ENCODE measurements around the gene FCRLB.
A peak's percentile ranks its signal among the peaks of the same experiment; 100 is the strongest.

Gene FCRLB

DNA sequence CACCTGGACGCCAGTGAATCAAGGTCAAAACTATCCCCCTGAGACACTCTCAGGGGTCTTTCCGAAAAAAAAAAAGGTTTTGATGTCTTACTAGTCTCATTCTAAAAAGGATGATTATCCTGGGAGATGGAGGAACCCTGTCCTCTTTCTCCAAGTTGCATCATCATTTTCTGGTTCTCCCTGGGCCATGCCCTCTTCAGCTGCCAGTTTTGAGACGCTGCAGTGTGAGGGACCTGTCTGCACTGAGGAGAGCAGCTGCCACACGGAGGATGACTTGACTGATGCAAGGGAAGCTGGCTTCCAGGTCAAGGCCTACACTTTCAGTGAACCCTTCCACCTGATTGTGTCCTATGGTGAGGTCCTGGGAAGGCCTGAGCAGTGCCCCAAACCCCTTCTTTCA, 10.8 kb upstream of the FCRLB start:
- Histone ChIP-seq H3F3A (ENCODE audit: insufficient read depth) (peaks cover 56% of the 10 kb centered on the region), H3K27me3 (ENCODE audit: low read length) (no peaks in the 10 kb centered on the region), H2AFZ (ENCODE audit: low read depth, low read length, severe bottlenecking) (no peak overlapping the region), H3K4me3 (ENCODE audit: insufficient read depth, low read length, poor library complexity, severe bottlenecking) (no peak overlapping the region), H3K9me3 (ENCODE audit: insufficient read depth, low read length) (no peaks in the 10 kb centered on the region), H3K9ac (ENCODE audit: low read length) (peak overlapping the region; percentile 75; the same call in 1 of the 2 replicates), H3K9me2 (replicated peaks; ENCODE audit: insufficient read depth, low read length) (no peaks in the 10 kb centered on the region), H3K36me3 (ENCODE audit: low read length) (peaks cover 20% of the 10 kb centered on the region), H3K4me2 (ENCODE audit: low read depth, low read length, poor library complexity, severe bottlenecking) (peak overlapping the region; percentile 91), H3K79me2 (ENCODE audit: insufficient read depth, low read length) (peaks cover 42% of the 10 kb centered on the region), H3K27ac (ENCODE audit: low read depth, low read length) (peak overlapping the region; percentile 98; the same call in 1 of the 2 replicates), H4K20me1 (ENCODE audit: low read depth, low read length) (0 out of 2 replicates have a peak, but pooled peaks cover 5% of the 10 kb centered on the region)
- no peak for TF ChIP-seq EZH2phosphoT487 (conservative IDR thresholded peaks at IDR 0.05; ENCODE audit: low read length)
- TF ChIP-seq, protein P1, sequence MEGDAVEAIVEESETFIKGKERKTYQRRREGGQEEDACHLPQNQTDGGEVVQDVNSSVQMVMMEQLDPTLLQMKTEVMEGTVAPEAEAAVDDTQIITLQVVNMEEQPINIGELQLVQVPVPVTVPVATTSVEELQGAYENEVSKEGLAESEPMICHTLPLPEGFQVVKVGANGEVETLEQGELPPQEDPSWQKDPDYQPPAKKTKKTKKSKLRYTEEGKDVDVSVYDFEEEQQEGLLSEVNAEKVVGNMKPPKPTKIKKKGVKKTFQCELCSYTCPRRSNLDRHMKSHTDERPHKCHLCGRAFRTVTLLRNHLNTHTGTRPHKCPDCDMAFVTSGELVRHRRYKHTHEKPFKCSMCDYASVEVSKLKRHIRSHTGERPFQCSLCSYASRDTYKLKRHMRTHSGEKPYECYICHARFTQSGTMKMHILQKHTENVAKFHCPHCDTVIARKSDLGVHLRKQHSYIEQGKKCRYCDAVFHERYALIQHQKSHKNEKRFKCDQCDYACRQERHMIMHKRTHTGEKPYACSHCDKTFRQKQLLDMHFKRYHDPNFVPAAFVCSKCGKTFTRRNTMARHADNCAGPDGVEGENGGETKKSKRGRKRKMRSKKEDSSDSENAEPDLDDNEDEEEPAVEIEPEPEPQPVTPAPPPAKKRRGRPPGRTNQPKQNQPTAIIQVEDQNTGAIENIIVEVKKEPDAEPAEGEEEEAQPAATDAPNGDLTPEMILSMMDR (IDR thresholded peaks at IDR 0.05; ENCODE audit: insufficient read depth, low read length, poor library complexity, severe bottlenecking), result no peak

DNA sequence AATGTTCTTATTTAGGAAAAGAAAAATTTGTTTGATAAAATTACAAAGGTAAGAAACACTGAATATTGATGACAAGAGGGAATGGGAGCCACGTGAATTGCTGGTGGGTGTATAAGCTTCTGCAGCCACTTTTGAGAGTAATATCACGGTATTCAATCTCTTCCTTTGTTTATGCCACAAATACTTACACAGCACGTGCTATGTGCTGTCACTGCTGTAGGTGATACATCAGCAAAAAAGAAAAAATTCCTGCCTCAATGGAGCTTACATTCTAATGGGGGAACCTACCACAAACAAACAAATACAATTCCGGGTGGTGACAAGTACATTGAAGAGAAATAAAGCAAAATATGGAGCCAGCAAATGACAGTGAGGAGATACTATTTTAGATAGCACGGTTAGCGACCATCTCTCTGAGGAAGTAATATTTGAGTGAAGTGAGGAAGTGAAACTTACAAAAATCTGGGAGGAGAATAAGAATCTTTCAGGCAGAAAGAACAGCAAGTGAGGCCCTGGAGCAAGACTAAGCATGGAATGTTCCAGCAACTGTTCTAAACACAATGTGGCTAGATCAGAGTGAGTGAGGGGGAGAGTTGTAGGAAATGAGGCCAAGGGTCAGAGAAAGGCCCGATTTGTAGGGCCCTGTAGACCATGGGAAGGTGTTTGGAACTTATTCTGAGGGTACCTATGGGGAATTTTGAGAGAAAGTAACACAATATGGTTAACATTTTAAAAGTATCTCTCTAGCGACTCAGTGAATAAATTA, 2.6 kb upstream of the FCRLB start:
- Histone ChIP-seq H3K9ac (ENCODE audit: low read length) (peak overlapping the region; percentile 15; the same call in 1 of the 2 replicates), H3K79me2 (ENCODE audit: insufficient read depth, low read length) (no peaks in the 10 kb centered on the region), H3K27ac (ENCODE audit: low read depth, low read length) (peak overlapping the region; percentile 77), H3K36me3 (ENCODE audit: low read length) (no peaks in the 10 kb centered on the region), H3K4me2 (ENCODE audit: low read depth, low read length, poor library complexity, severe bottlenecking) (peak overlapping the region; percentile 57), H3K27me3 (ENCODE audit: low read length) (no peaks in the 10 kb centered on the region), H4K20me1 (ENCODE audit: low read depth, low read length) (no peaks in the 10 kb centered on the region), H3F3A (ENCODE audit: insufficient read depth) (peaks cover 30% of the 10 kb centered on the region), H2AFZ (ENCODE audit: low read depth, low read length, severe bottlenecking) (peak overlapping the region; percentile 43), H3K9me2 (replicated peaks; ENCODE audit: insufficient read depth, low read length) (no peaks in the 10 kb centered on the region), H3K4me3 (ENCODE audit: insufficient read depth, low read length, poor library complexity, severe bottlenecking) (peak overlapping the region; percentile 2), H3K9me3 (ENCODE audit: insufficient read depth, low read length) (no peaks in the 10 kb centered on the region)
- TF ChIP-seq, protein P1 (IDR thresholded peaks at IDR 0.05; ENCODE audit: insufficient read depth, low read length, poor library complexity, severe bottlenecking), result no peak
- TF ChIP-seq EZH2phosphoT487 (conservative IDR thresholded peaks at IDR 0.05; ENCODE audit: low read length), result no peak

DNA sequence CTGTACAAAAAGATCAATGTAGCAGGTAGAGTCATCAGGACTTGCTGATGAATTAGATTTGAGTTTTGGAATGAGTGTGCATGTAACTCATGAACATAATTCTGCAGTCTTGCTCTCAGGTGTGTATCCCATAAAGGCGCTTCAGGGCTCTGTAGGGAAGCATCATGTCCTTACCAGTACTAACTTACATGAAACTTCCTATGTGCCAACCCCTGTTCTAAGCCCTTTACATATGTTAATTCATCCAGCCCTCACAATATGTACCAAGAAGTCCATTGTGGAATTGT, 2.1 kb upstream of the FCRLB start:
- H3K9me2 ChIP-seq (replicated peaks; ENCODE audit: insufficient read depth, low read length), result no peaks in the 10 kb centered on the region
- TF ChIP-seq EZH2phosphoT487 (conservative IDR thresholded peaks at IDR 0.05; ENCODE audit: low read length), result no peak
- TF ChIP-seq, protein P1 (IDR thresholded peaks at IDR 0.05; ENCODE audit: insufficient read depth, low read length, poor library complexity, severe bottlenecking), result no peak
- peak overlapping the region; percentile 77 for H3K27ac ChIP-seq (ENCODE audit: low read depth, low read length)
- H3K79me2 ChIP-seq (ENCODE audit: insufficient read depth, low read length), result no peaks in the 10 kb centered on the region
- peak overlapping the region; percentile 15; the same call in 1 of the 2 replicates for H3K9ac ChIP-seq (ENCODE audit: low read length)
- no peaks in the 10 kb centered on the region for H3K36me3 ChIP-seq (ENCODE audit: low read length)
- H3K27me3 ChIP-seq (ENCODE audit: low read length), result no peaks in the 10 kb centered on the region
- no peaks in the 10 kb centered on the region for H3K9me3 ChIP-seq (ENCODE audit: insufficient read depth, low read length)
- H3F3A ChIP-seq (ENCODE audit: insufficient read depth), result peaks cover 25% of the 10 kb centered on the region
- peak overlapping the region; percentile 57 for H3K4me2 ChIP-seq (ENCODE audit: low read depth, low read length, poor library complexity, severe bottlenecking)
- H3K4me3 ChIP-seq (ENCODE audit: insufficient read depth, low read length, poor library complexity, severe bottlenecking), result no peak overlapping the region
- no peaks in the 10 kb centered on the region for H4K20me1 ChIP-seq (ENCODE audit: low read depth, low read length)
- no peak overlapping the region for H2AFZ ChIP-seq (ENCODE audit: low read depth, low read length, severe bottlenecking)
